Stimulated activated CD4-positive, alpha-beta T cell treated with anti-CD3 and anti-CD28 coated beads, Interleukin-12 subunit alpha, Interleukin-12 subunit beta, amount 100 ng/mL, for 4 hours (primary cell): ENCODE measurements around the gene POP4.
"Not testable (repeated sequence)": the region's sequence is repeated elsewhere in the genome, so short reads cannot be mapped to it uniquely, and the experiment has no call there.

Experiments used
- DNase-seq: peaks from one replicate; pipeline ENCODE4 v3.0.0-alpha.2; 2020

The POP4 gene

DNA sequence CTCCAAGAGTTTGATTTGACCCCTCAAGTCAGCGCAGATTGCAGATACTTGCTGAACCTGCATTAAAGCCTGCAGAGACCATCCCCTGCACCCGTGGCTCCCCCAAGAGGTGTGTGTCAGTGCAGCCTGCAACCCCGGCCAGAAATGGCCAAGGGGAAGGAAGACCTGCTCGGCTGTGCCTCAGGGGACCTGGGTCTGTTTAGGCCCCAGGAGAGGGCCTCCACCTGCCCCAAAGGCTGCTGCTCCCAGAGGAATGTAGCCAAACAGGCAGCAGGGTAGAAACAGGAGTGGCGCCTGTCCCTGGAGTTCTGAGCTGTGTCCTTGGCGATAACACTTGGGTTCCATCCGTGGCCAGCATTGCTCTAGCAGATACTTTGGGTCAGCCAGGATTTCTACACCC, 8.0 kb downstream of the POP4 start:
- no peak for DNase-seq

GRCh38 chr19:29614780-29615179, 8.7 kb downstream of the POP4 start:
- DNase-seq: no peak

DNA sequence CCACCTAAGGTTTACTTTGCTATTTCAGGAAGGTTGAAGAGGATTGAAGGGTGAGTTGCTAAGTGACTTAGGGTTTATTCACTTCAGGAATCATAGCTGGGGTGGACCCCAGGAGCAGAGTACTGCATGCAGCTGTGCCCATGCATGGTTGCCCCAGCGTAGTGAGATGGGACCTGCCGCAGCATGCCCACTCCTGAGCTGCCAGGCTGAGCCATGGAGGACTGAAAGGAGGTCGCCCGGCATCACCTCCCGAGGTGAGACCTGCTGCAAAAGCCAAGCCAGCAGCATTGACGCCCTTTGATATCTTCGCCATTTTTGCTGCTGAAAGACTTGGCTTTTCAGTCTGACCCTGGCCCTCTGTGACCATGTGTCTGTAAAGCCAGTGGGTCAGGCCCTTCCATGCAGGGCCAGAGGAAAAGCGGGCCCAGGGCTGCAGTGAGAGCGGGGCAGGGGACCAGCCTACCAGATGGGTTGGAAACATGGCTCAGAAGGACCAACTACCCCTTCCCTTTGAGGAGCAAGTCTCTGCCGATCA, 9.9 kb downstream of the POP4 start:
- no peak for DNase-seq

GRCh38 chr19:29616541-29616940, 10.5 kb downstream of the POP4 start:
- DNase-seq: no peak

DNA sequence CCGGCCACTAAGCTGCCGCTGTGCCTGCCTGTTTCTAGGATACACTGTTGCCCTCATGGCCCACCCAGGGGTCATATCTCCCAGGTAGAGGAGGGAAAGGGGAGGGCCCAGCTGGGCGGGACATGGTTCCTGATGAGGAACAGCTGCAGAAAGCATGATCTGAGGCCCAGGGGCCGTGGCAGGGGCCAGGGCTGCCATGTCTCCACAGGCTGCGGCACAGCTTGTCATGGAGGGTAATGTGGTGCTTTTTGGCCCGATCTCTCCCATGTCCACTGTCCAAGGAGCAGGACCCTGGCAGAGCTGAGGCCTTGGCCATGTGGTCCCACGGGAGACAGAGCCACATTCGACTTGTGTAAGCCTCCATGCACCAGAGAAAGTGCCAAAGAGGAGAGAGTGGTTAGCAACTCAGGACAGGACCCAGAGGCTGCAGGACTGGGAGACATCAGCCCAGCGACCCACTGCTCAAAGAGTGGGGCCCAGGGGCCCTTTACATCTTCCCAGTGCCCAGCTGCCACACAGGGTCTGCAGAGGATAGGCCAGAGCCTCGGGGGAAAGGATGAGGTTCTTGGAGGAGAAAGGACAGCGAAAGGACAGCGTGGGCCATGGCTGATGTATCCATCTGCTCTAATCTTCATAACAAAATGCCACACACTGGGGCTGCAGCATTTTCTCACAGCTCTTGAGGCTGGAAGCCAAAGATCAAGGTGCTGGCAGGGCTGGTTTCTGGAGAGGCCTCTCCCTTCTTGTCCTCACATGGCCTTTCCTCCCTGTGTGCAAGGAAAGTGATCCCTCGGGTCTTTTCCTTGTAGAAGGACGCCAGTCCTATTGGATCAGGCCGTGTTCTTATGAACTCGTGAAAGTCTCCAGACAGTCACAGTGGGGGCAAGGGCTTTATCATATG, 11.5 kb downstream of the POP4 start:
- no peak for DNase-seq

GRCh38 chr19:29618434-29618833, 12.4 kb downstream of the POP4 start:
- DNase-seq: no peak

GRCh38 chr19:29618871-29619270, 12.8 kb downstream of the POP4 start:
- no peak for DNase-seq

DNA sequence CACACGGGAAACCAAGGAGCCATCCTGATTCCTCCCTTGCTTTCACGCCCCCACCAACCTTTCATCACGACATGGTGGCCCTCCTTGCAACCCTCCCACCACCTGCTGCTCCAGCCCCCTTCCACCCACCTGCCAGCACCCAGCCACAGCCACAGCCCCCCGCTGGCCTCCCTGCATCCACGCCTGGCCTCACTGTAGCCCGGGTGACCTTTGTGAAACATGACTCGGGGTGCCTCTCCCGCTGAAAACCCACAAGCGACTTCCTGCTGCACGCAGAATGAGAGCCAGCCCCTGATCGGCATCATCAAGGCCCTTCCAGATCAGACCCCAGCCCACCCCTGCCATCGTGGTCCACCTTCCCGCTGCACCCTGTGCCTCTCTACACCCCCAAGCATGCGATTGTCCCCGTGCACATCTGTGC, 14.9 kb downstream of the POP4 start:
- no peak for DNase-seq

- DNase-seq: no peak
These were observed 16.3 kb downstream of the POP4 start for GRCh38 chr19:29622166-29623070.

- DNase-seq: no peak
These were observed 17.8 kb downstream of the POP4 start for GRCh38 chr19:29623726-29624488.

DNA sequence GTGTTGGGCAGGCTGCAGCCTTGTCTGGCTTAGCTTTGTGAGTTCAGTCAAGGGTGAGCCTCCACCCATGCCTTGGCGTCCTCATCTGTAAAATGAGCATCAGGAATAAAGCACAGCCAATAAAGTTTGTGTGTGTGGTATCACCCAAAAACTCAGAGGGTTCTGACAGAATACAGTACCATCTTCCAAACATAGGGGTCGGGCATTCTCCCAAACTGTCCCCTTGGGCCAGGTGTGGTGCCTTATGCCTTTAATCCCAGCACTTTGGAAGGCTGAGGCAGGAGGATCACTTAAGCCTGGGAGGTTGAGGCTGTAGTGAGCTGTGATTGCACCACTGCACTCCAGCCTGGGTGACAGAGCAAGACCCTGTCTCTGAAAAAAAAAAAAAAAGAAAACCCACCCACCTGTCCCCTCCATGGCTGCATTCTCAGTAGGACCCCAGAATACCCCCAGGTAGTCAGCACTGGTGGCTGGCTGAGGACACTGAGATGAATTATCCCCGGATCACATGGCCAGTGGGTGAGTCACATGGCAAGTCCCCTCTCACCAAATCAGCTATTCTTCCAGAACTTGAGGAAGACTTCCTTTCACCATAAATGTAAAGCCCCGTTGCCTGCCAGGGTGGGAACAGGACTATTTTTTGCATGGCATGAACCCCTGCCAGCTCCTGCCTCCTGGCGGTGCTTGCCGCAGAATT, 18.6 kb downstream of the POP4 start:
- DNase-seq: no peak

- no peak for DNase-seq
These were observed 19.1 kb downstream of the POP4 start for GRCh38 chr19:29625186-29625651.

DNA sequence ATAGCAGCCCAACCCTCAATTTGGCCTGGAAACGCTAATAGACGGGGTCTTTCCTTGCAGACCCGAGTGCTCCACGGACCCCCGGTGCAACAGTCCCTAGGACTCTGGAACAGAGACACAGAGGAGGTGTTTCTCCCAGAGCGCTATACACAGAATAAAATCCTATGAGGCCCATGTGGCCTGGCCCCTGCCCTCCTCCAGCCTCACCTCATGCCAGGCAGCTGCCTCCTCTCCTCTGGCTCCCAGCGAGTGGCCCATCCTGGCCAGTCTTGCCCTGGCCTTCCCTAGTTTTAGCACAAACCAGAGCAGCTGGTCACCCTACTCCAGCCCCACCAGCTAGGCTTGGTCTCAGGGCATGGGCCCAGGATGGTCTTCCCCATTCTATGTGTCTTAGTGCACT, 20.3 kb downstream of the POP4 start:
- DNase-seq: no peak

- not testable (repeated sequence) for DNase-seq
These were observed 20.7 kb downstream of the POP4 start for GRCh38 chr19:29626832-29627231.

GRCh38 chr19:29628661-29629385, 22.7 kb downstream of the POP4 start:
- no peak for DNase-seq

DNA sequence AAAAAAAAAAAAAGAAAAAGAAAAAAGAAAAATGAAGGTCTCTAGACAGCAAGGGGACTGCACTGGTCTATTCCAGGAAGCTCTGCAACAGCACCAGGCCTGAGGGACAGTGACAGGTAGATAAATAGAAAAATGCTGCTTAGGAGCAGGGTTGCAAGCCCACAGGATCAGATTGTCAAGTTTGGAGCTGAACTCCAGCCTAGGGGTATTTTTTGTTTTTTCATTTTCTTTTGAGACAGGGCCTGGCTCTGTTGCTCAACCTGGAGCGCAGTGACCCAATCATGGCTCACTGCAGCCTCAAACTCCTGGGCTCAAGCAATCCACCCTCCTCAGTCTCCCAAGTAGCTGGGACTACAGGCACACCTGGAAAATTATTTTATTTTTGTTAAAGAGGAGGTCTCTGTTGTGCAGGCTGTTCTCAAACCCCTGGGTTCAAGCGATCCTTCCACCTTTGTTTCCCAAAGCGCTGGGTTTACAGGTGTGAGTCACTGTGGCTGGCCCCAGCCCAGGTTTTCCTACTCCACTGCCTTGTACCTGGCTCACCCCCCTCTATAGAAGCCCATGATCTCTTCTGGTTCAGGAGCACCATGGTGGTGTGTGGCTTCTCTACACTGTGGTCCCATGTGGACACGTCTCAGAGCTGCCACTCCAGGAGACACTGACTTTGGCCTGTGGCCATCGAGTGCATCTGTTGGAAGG, 23.9 kb downstream of the POP4 start:
- no peak for DNase-seq

- no peak for DNase-seq
These were observed 24.6 kb downstream of the POP4 start for GRCh38 chr19:29630655-29631054.

- no peak for DNase-seq
These were observed 25.4 kb downstream of the POP4 start for GRCh38 chr19:29631450-29631849.

DNA sequence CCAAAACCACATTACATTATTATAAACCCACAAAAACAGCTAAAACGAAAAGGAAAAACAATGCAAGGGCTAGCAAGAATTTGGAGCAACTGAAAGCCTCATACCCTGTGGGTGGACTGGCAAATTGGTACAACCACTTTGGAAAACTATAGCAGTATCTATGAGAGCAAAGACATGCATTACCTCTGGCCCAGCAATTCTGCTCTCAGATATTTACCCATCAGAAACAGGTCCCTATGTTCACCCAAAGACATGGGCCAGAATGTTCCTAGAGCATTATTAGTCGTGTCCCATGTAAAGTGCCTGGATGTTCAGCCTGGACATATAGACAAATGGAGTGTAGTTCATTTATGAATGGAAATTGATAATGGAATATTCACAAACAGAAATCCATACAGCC, 27.9 kb downstream of the POP4 start:
- no peak for DNase-seq

GRCh38 chr19:29634423-29635130, 28.5 kb downstream of the POP4 start:
- no peak for DNase-seq
